ENCODE measurements around the gene PRSS33. TPM values are rescaled to one million over a fixed set of nuclear protein-coding genes. Genes with fewer than 3 reads are reported as not detected.
A peak's percentile ranks its signal among the peaks of the same experiment; 100 is the strongest.

The PRSS33 gene
- total and polyA plus RNA-seq, 2 of the 8 experiments (the other 6 are each of a cell fraction or from before 2014, with no cell fraction given): 0.09 TPM; not detected in 1

GRCh38 chr16:2782583-2783351 lies 4.6 kb downstream of the PRSS33 start:
- Histone ChIP-seq H3K23ac (ENCODE audit: insufficient read length) (no peak overlapping the region), H3K79me1 (ENCODE audit: low read depth, low read length) (no peaks in the 10 kb centered on the region; the same call in 1 of the 2 replicates), H4K8ac (ENCODE audit: extremely low read depth, insufficient read depth, low read length) (peak overlapping the region; percentile 85), H2BK15ac (ENCODE audit: low read length) (no peak overlapping the region), H2BK120ac (replicated peaks; ENCODE audit: low read depth, low read length) (no peak overlapping the region), H3K4ac (replicated peaks; ENCODE audit: insufficient read length, low read depth, low read length) (no peak overlapping the region), H2AK5ac (ENCODE audit: low read depth, low read length) (0 out of 2 replicates have a peak overlapping the region, but pooled peaks have one; percentile 65), H3K4me1 (replicated peaks in 1 of 4; ENCODE audit: control insufficient read depth in 3 of 4, insufficient read depth in 4 of 4, low read length in 3 of 4) (peaks cover 0 to 6% (median under 1%) of the 10 kb centered on the region in 4 experiments; a peak in 3 of 7 replicates), H3K4me2 (ENCODE audit: insufficient read depth in 1 of 2, low read depth in 2 of 2, low read length in 2 of 2) (no peak overlapping the region), H4K91ac (replicated peaks; ENCODE audit: insufficient read length, low read length) (no peak overlapping the region), H3K4me3 (ENCODE audit: extremely low read depth in 1 of 4, insufficient read depth in 2 of 4, low read depth in 3 of 4, low read length in 4 of 4) (no peak overlapping the region), H3K9me3 (ENCODE audit: insufficient read depth in 2 of 2, low read depth in 1 of 2, low read length in 1 of 2) (no peaks in the 10 kb centered on the region), H2AFZ (ENCODE audit: low read length) (no peak overlapping the region), H2BK20ac (ENCODE audit: low read length) (no peak overlapping the region), H3K27me3 (replicated peaks in 1 of 4; ENCODE audit: control insufficient read depth in 3 of 4, extremely low read depth in 1 of 4, insufficient read depth in 3 of 4, low read length in 3 of 4) (peaks cover 0 to 3% (median 0%) of the 10 kb centered on the region in 4 experiments; a peak in 2 of 7 replicates), H3K27ac (ENCODE audit: low read depth, low read length) (no peak overlapping the region), H3K36me3 (ENCODE audit: control insufficient read depth in 2 of 4, insufficient read depth in 4 of 4, low read length in 3 of 4) (no peaks in the 10 kb centered on the region), H3K14ac (ENCODE audit: insufficient read length) (no peak overlapping the region), H3K23me2 (ENCODE audit: low read depth, low read length) (peaks cover 3% of the 10 kb centered on the region; the same call in 1 of the 2 replicates), H3K9ac (replicated peaks in 1 of 4; ENCODE audit: extremely low read depth in 1 of 4, low read depth in 3 of 4, low read length in 3 of 4) (no peak overlapping the region), H2BK12ac (ENCODE audit: low read depth, low read length) (no peak overlapping the region), H4K20me1 (replicated peaks in 1 of 2; ENCODE audit: control insufficient read depth in 1 of 2, insufficient read depth in 2 of 2, low read length in 2 of 2) (no peaks in the 10 kb centered on the region), H4K5ac (ENCODE audit: insufficient read length, low read depth, low read length) (no peak overlapping the region), H2BK5ac (ENCODE audit: low read depth, low read length) (no peak overlapping the region), H3K56ac (replicated peaks; ENCODE audit: insufficient read length, low read depth, low read length) (no peak overlapping the region), H3K18ac (ENCODE audit: extremely low read depth, low read length) (no peak overlapping the region), H3K79me2 (ENCODE audit: control insufficient read depth in 1 of 2, insufficient read depth in 2 of 2, low read length in 2 of 2) (0 out of 4 replicates have a peak, but pooled peaks cover 0 to 4% of the 10 kb centered on the region in 2 experiments)
- WGBS, 2 experiments (ENCODE audit: extremely low coverage in 1 of 2, insufficient coverage in 1 of 2, insufficient read length in 1 of 2, insufficient replicate concordance in 2 of 2, low coverage in 1 of 2, low lambda C conversion rate in 2 of 2, missing lambda C conversion rate in 1 of 2): 88% methylated on average over 18 of the region's 20 CpGs; no CpG with 5 or more reads in 1 of the 2 experiments
- ChIA-PET POLR2A (ENCODE audit: partially characterized antibody) (interaction anchor here (0.6 to 3.7 kb wide), 6 partner anchors 9 to 522 kb away, joined by 3 to 28 read pairs (median 4); partner anchors contain the start of gene SRRM2), CTCF (ENCODE audit: partially characterized antibody) (interaction anchor here (0.9 to 2.3 kb wide), 8 partner anchors 10 to 127 kb away, joined by 3 to 7 read pairs (median 4); no protein-coding TSS in a partner anchor)
- DNase-seq (ENCODE audit: low read depth in 1 of 2, low spot score in 2 of 2) (no peak), FAIRE-seq (no peak)
- TF ChIP-seq RAD21 (IDR thresholded peaks at IDR 0.05 in 1 of 2, conservative IDR thresholded peaks at IDR 0.05 in 1 of 2; ENCODE audit: low read depth in 2 of 2, low read length in 2 of 2): no peak; a peak in 1 of 4 replicates
- TF ChIP-seq, protein P1, sequence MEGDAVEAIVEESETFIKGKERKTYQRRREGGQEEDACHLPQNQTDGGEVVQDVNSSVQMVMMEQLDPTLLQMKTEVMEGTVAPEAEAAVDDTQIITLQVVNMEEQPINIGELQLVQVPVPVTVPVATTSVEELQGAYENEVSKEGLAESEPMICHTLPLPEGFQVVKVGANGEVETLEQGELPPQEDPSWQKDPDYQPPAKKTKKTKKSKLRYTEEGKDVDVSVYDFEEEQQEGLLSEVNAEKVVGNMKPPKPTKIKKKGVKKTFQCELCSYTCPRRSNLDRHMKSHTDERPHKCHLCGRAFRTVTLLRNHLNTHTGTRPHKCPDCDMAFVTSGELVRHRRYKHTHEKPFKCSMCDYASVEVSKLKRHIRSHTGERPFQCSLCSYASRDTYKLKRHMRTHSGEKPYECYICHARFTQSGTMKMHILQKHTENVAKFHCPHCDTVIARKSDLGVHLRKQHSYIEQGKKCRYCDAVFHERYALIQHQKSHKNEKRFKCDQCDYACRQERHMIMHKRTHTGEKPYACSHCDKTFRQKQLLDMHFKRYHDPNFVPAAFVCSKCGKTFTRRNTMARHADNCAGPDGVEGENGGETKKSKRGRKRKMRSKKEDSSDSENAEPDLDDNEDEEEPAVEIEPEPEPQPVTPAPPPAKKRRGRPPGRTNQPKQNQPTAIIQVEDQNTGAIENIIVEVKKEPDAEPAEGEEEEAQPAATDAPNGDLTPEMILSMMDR (IDR thresholded peaks at IDR 0.05; ENCODE audit: control extremely low read depth in 1 of 3, insufficient read depth in 1 of 3, low read depth in 1 of 3, low read length in 3 of 3): peak; percentile 21 to 28 (median 25)
